ENCODE results near the gene APMAP.

The APMAP gene

DNA sequence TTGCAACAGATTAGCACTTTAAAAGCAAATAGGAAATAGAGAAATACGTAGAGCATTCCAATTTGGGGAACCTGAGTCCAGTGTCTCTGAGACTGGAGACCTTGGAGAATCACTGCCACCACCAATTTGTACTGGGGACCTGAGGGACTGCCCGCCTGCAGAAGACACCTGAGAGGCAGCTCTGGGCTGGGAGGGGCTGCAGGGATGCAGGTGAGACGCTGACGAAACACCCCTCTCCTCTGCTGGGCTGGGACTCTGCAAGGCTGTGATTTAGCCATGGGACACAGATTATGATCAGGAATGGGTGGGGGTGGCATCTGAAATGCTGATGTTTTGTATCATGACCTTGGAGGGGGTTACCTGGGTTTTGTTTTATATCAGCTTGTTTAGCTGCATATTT, 7.0 kb upstream of the APMAP start:
- TF ChIP-seq POLR2AphosphoS5 (IDR thresholded peaks at IDR 0.05; ENCODE audit: low read depth, low read length), result no peak
- TF ChIP-seq, protein P1, sequence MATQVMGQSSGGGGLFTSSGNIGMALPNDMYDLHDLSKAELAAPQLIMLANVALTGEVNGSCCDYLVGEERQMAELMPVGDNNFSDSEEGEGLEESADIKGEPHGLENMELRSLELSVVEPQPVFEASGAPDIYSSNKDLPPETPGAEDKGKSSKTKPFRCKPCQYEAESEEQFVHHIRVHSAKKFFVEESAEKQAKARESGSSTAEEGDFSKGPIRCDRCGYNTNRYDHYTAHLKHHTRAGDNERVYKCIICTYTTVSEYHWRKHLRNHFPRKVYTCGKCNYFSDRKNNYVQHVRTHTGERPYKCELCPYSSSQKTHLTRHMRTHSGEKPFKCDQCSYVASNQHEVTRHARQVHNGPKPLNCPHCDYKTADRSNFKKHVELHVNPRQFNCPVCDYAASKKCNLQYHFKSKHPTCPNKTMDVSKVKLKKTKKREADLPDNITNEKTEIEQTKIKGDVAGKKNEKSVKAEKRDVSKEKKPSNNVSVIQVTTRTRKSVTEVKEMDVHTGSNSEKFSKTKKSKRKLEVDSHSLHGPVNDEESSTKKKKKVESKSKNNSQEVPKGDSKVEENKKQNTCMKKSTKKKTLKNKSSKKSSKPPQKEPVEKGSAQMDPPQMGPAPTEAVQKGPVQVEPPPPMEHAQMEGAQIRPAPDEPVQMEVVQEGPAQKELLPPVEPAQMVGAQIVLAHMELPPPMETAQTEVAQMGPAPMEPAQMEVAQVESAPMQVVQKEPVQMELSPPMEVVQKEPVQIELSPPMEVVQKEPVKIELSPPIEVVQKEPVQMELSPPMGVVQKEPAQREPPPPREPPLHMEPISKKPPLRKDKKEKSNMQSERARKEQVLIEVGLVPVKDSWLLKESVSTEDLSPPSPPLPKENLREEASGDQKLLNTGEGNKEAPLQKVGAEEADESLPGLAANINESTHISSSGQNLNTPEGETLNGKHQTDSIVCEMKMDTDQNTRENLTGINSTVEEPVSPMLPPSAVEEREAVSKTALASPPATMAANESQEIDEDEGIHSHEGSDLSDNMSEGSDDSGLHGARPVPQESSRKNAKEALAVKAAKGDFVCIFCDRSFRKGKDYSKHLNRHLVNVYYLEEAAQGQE (IDR thresholded peaks at IDR 0.05; ENCODE audit: insufficient read depth in 1 of 2, low read depth in 2 of 2, low read length in 2 of 2), result no peak

DNA sequence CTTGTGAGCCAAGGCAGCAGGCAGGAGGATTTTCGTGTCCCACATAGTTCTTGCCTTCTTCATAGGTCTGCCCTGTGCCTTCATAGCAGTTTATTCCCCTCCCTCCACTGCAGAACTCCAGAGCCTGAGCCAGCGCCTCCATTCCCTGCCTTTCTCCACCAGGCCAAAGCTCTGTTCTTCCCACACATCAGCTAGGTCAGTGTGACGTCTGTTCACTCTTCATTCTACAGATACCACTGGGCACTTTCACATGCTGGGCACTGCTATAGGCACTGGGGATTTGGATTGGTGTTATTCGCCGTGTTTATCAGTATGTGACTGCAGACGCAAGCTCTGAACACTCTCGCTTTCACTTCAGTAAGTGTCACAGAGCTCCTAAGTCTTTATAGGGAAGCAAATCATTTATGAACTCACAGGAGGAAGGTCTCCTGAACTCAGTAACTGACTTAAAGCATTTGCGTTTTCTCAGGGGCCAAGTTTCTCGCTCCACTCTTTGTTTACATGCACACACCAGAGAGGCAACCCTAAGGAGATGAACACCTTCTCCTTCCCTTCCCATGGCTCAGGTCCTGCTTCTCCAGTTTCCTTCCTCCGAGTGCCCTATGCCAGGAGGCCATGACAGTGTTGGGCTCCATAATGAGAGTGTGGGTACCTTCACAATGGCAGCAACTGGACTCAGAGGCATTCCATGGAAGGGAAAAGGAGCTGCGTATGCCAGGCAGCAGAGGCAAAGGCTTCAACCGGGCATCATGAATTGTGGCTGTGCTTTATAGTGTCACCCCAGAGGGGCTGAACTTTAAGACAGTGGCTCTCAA, 6.3 kb upstream of the APMAP start:
- TF ChIP-seq POLR2AphosphoS5 (IDR thresholded peaks at IDR 0.05; ENCODE audit: low read depth, low read length) (no peak), SIN3A (IDR thresholded peaks at IDR 0.05; ENCODE audit: borderline replicate concordance, insufficient read depth, low read length) (no peak), TAF1 (IDR thresholded peaks at IDR 0.05; ENCODE audit: borderline replicate concordance, insufficient read depth, low read length) (no peak), FOXP2 (optimal IDR thresholded peaks at IDR 0.05; ENCODE audit: borderline replicate concordance, extremely low read depth, extremely low read length, insufficient read depth) (no peak)
- TF ChIP-seq, protein P1 (IDR thresholded peaks at IDR 0.05; ENCODE audit: insufficient read depth in 1 of 2, low read depth in 2 of 2, low read length in 2 of 2), result no peak

DNA sequence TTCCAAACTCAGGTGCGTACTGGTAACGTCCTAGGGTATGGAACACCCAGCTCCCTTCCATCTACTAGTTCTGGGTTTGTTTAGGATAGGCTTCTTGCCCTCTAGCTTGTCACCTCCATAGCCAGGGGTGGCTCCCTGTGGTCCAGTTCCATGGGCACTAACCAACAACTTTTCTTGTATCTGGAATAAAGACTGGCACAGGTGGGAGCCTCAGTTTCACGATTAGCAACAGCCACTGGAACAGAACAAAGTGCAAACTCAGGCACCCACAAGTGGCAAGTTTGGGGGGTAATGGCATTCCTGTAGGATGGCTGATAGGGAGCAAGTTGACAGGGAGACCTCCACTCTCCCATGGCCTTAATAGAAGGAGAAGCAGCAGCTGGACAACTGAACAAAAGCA, 5.6 kb upstream of the APMAP start:
- TF ChIP-seq TAF1 (IDR thresholded peaks at IDR 0.05; ENCODE audit: borderline replicate concordance, insufficient read depth, low read length), result no peak
- TF ChIP-seq, protein P1 (IDR thresholded peaks at IDR 0.05; ENCODE audit: insufficient read depth in 1 of 2, low read depth in 2 of 2, low read length in 2 of 2), result no peak
- no peak for TF ChIP-seq POLR2AphosphoS5 (IDR thresholded peaks at IDR 0.05; ENCODE audit: low read depth, low read length)
- TF ChIP-seq SIN3A (IDR thresholded peaks at IDR 0.05; ENCODE audit: borderline replicate concordance, insufficient read depth, low read length), result no peak
- TF ChIP-seq FOXP2 (optimal IDR thresholded peaks at IDR 0.05; ENCODE audit: borderline replicate concordance, extremely low read depth, extremely low read length, insufficient read depth), result no peak

DNA sequence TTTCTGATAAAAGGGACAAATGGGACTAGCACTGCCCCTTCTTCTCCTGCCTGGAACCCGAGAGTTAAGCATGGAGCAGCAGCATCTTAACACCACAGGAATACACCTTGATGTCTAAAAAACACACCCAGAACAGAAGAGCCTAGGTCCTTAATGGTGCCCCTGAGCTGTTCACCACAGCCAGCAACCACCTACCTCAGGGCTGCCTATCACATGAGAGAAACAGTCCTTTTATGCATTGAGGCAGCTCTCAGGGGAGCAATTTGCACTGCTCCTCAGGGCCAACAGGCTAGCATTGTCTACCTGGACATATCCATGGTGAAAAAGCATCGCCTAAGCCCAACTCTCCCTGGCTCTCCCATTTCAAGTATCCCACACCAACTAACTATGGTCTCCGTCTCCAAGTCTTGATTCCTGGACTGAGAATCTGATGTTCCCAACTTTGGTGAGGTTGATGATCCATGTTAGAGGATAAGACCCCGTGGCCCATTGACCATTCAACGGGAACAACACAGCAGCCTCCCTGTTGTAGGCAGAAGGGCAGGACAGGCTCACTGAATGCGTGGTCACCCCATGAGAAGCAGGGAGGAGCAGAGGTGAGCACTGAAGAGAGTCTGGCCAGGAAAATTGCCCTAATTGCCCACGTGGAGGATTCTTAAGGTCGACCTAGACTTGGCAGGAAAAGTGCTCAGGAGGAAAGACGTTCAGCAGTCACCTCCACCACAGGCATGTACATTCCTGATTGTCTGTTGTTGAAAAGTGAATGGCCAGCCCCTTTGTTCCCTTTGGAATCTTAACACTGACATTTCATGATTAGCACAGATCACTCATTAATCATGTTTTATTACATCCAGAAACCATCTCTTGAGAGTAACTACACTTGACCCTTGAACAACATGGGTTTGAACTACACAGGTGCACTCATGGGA, 4.2 kb upstream of the APMAP start:
- TF ChIP-seq, protein P1 (IDR thresholded peaks at IDR 0.05; ENCODE audit: insufficient read depth in 1 of 2, low read depth in 2 of 2, low read length in 2 of 2), result no peak
- TF ChIP-seq TAF1 (IDR thresholded peaks at IDR 0.05; ENCODE audit: borderline replicate concordance, insufficient read depth, low read length), result no peak
- no peak for TF ChIP-seq SIN3A (IDR thresholded peaks at IDR 0.05; ENCODE audit: borderline replicate concordance, insufficient read depth, low read length)
- TF ChIP-seq POLR2AphosphoS5 (IDR thresholded peaks at IDR 0.05; ENCODE audit: low read depth, low read length), result no peak
- no peak for TF ChIP-seq FOXP2 (optimal IDR thresholded peaks at IDR 0.05; ENCODE audit: borderline replicate concordance, extremely low read depth, extremely low read length, insufficient read depth)

Measured in PFSK-1 (cell line).